GM18520 (cell line): Measurements from ENCODE around the gene JAK3.
"Not testable (repeated sequence)": the region's sequence is repeated elsewhere in the genome, so short reads cannot be mapped to it uniquely, and the experiment has no call there.

Source experiments
- ATAC-seq: cut with Tn5 transposase; IDR thresholded peaks from one replicate; pipeline ENCODE4 v1.9.1; 2021; ENCODE audit not compliant: unreplicated experiment

The JAK3 gene

DNA sequence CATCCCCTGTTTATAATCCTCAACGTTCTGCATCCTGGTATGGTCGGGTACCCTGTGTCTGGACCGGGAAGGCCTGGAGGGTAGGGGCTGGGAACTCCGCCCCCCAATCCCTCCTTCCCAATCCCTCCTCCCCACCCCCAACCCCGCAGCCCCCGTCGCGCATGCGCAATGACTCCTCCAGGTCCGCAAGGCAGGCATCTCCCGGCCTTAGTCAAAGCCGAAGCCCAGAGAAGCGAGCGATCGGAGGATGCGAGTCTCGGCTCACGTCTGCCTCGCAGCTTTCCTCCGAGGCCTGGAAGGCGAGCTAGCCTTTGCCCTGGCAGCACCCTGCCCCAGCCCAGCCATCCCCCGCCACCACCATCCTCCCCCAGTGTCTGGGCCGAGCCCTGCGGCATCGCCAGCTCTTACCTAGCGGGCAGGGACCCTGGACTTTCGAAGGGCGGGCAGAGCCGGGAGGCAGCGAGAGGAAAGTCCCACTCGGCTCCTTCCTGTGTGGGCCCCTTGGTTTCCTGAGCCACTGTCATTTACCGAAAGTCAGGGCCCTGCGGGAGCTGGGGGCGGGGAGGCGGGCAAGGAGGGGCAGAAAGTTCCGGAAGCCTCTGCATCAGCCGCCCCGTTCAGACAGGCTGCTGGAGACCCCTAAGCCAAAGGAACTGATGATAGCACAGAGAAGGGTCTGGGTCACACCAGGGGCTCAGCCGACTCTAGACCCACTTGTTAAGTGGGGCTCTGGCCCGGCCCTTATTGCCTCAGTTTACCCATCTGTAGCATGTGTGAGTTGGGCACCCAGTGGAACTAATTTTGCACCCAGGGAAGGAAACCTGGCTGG is at the start of gene JAK3:
Gene JAK3, minus strand, starts transcription at position 445 of the 829 bp plus-strand sequence. CDS start 3,565 bp downstream, outside the sequence.
- ATAC-seq, result no peak

DNA sequence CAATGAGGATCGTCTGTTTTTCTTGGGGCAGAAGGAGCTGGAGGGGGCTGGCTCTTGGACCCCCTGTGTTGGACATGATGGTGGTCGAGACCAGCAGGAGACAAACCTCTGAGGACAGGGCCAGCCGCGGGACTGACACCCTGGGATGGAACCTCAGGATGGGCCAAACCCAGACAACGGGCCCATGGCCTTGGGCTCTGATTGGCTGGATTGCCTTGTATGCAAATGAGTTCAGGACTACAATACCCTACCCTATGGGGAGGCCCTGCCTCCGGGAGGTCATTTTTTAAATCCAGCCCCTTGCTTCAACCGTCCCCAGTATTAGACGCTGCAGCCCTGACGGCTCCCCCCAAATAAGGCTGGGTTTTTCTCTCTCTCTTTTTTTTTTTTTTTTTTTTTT is 46.0 kb upstream of the JAK3 start:
- ATAC-seq, result no peak

DNA sequence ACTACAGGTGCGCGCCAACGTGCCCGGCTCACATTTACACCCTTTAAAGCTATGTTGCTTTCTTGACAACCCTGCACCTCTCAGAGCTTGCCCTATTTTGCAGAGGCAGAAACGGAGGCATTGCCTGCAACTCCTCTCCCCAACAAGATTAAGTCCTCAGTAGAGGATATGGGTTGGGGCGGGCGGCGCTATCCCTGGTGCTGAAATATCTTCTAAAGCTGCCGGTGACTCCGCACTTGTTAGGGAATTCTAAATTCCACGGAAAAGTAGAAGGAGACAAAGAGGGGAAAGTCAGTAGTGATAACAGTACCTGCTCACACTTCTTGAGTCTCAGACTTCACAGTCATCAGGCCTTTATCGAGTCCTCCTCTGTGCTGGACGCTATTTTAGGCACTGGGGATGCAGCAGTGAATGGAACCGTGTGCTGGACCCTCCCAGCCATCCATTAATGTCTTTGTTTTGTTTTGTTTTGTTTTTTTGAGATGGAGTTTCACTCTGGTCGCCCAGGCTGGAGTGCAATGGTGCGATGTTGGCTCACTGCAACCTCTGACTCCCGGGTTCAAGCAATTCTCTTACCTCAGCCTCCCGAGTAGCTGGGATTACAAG is 41.9 kb upstream of the JAK3 start:
- no peak for ATAC-seq

DNA sequence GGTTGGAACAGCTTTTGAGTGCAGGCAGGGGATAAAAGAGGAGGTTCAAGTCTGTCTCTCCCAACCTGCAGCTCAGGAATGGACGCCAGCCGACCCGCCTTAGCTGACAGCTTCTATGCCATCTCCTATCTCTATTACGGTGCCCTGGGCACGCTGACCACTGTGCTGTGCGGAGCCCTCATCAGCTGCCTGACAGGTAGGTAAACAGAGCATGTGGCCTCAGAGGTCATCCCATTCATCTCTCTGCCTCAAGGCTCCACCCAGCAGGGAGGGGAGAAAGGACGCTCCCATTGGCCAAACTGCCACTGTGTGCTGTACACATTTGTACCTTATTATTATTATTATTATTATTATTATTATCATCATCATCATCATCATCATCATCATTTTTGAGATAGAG is 40.5 kb upstream of the JAK3 start:
- no peak for ATAC-seq

DNA sequence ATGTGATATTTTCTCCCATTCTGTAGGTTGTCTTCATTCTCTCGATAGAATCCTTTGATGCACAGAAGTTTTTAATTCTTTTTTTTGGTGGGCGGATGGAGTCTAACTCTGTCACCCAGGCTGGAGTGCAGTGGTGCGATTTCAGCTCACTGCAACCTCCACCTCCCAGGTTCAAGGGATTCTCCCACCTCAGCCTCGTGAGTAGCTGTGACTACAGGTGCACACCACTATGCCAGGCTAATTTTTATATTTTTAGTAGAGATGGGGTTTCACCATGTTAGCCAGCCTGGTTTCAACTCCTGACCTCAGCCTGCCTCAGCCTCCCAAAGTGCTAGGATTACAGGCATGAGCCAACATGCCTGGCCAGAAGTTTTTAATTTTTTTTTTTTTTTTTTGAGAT is 39.4 kb upstream of the JAK3 start:
- ATAC-seq, result not testable (repeated sequence)

DNA sequence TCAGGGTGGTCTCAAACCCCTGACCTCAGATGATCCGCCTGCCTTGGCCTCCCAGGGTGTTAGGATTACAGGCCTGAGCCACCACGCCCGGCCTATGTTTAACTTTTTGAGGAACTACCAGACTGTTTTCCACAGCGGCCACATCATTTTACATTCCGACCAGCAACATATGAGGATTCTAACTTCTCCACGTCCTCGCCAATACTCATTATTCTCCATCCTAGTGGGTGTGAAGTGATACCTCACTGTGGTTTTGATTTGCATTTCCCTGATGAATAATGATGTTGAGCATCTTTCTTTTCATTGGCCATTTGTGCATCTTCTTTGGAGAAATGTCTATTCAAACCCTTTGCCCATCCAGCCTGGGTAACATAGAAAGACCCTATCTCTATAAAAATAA is 38.7 kb upstream of the JAK3 start:
- no peak for ATAC-seq

DNA sequence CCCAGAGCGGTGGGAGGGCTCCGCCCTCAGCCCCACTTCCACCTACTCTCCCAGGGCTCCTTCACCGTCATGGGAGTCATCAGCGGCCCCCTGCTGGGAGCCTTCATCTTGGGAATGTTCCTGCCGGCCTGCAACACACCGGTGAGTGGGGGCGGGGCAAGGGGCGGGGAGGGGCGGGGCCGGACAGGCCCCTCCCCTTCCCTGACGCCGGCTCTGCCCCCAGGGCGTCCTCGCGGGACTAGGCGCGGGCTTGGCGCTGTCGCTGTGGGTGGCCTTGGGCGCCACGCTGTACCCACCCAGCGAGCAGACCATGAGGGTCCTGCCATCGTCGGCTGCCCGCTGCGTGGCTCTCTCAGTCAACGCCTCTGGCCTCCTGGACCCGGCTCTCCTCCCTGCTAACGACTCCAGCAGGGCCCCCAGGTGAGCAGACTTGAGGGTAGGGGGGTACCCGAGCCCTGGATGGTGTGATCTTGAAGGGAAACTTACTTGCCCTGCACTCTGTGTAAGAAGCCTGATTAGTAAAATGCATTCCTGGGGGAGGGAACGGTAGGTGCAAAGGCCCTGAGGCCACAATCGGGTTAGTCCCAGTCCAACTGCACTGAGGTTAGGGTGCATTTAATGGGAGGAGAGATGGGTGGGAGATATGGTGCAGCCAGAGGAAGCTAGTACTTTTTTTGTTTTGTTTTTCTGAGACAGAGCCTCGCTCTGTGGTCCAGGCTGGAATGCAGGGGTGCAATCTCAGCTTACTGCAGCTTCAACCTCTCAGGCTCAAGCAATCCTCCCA is 36.0 kb upstream of the JAK3 start:
- no peak for ATAC-seq

DNA sequence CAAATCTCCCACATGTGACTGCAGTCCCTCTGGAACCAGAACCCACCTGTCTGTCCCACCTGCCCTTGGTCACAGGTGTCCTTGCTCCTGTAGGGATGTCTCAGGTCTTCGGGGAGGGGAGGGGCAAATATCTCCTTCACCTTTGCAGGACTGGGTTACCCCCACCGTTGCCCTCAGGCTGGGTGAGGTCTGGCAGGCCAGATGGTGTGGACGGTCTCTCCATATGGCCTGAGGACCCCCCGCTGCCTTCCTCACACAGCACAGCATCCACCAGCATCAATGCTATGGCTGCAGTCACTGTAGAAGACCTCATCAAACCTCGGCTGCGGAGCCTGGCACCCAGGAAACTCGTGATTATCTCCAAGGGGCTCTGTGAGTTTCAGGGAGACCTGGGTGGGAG is 33.9 kb upstream of the JAK3 start:
- ATAC-seq, result no peak

DNA sequence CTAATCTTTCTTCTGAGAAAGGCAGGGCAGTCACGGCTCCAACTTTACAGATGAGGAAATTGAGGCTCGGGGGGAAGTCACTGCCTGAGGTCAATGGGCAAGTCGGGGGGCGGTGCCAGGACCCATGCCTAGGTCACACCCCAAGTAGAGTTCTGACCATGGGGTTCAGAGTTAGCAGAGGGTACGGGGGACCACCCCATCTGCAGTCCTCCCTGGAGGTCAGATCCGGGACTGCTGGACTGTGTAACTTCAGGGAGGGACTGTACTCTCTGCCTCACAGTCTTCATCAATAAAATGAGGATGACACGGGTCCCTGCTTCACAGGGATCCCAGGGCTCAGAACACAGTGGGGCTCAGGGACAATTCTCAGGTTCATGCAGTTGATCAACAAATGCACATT is 31.7 kb upstream of the JAK3 start:
- ATAC-seq, result no peak

DNA sequence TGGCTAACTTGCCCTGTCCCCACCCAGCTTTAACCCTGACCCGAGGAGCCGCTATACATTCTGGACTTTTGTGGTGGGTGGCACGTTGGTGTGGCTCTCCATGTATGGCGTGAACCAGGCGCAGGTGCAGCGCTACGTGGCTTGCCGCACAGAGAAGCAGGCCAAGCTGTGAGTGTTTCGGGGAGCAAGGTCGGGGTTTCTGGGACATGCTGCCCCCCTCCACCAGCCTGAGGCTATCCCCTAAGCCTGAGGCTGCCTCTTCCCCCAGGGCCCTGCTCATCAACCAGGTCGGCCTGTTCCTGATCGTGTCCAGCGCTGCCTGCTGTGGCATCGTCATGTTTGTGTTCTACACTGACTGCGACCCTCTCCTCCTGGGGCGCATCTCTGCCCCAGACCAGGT is 29.9 kb upstream of the JAK3 start:
- no peak for ATAC-seq

DNA sequence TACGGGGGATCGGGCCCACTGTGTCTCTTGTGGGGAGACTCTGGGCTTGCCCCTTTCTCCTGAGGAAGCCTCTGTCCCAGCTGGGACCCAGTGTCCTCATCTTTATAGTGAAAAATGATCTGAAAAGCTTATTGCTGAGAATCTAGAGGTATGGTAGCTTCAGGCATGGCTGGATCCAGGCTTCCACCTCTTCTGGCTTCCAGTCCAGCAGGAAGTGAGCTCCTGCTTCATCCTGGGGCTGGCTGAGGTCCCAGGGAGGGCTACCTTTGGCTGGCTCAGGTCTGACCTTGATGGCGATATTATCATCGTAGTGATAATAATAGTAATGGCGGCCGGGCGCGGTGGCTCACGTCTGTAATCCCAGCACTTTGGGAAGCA is 27.0 kb upstream of the JAK3 start:
- ATAC-seq, result no peak

DNA sequence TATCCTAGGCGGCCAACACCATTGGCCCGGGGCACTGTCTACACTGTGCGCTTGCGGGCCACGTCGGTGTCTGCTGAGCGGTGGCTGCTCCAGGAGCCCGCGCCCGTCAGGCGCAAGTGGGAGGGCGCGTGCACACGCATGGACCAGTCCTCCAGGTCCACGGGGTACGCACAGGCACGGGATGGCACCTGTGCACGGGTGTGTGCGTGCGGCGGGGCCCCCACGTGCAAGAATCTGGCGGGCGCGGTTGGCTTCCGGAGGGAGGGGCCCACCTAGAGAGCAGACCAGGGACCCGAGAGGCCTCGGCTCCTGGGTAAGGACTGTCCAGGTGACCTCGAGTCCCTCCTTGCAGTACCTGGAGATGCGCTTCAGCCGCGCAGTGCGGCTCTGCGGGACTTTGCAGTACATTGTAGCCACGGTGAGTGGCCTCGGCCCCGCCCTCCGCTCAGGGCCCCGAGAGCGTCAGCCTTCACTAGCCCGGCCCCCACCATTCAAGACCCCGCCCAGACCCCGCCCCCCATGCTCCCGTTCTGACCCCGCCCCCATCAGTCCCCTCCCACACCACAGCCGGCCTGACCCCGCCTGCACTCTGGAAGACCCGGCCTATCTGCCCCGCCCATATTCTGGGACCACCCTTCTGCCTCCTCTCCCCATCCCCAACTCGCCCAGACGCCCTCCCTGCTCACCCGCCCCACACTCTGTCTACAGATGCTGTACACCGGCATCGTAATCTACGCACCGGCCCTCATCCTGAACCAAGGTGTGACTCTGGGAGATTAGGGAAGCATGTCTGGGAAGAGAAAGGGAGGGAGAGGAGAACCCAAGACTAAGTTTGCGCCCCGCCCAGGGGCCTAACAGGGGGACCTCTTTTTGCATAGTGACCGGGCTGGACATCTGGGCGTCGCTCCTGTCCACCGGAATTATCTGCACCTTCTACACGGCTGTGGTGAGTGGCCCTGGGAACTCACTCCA is 26.3 kb upstream of the JAK3 start:
- ATAC-seq, result no peak

DNA sequence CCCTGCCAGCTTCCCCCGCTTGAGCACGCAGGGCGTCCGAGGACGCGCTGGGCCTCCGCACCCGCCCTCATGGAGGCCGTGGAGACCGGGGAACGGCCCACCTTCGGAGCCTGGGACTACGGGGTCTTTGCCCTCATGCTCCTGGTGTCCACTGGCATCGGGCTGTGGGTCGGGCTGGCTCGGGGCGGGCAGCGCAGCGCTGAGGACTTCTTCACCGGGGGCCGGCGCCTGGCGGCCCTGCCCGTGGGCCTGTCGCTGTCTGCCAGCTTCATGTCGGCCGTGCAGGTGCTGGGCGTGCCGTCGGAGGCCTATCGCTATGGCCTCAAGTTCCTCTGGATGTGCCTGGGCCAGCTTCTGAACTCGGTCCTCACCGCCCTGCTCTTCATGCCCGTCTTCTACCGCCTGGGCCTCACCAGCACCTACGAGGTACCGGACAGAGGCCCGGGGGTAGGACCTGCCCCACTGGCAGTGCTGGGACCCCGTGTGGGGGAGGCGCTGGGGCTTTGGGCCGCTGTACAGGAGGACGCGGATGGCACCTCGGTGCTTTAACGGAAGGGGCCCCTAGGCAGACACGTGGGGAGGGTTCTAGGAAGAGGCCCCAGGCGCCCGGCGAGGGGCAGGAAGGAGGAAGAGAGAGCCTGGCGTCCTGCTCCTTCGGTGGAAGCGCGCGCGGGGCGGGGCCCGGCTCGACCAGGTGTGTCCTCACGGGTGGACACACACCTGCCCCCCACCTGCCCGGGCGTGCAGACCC is 24.6 kb upstream of the JAK3 start:
- ATAC-seq, result no peak

DNA sequence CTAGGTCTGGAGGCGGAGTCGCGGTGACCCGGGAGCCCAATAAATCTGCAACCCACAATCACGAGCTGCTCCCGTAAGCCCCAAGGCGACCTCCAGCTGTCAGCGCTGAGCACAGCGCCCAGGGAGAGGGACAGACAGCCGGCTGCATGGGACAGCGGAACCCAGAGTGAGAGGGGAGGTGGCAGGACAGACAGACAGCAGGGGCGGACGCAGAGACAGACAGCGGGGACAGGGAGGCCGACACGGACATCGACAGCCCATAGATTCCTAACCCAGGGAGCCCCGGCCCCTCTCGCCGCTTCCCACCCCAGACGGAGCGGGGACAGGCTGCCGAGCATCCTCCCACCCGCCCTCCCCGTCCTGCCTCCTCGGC is 24.1 kb upstream of the JAK3 start, which contains the start of gene SLC5A5:
Gene SLC5A5, plus strand, starts transcription at position 68 of the 373 bp plus-strand sequence. CDS start 375 bp downstream, outside the sequence.
- ATAC-seq, result no peak

DNA sequence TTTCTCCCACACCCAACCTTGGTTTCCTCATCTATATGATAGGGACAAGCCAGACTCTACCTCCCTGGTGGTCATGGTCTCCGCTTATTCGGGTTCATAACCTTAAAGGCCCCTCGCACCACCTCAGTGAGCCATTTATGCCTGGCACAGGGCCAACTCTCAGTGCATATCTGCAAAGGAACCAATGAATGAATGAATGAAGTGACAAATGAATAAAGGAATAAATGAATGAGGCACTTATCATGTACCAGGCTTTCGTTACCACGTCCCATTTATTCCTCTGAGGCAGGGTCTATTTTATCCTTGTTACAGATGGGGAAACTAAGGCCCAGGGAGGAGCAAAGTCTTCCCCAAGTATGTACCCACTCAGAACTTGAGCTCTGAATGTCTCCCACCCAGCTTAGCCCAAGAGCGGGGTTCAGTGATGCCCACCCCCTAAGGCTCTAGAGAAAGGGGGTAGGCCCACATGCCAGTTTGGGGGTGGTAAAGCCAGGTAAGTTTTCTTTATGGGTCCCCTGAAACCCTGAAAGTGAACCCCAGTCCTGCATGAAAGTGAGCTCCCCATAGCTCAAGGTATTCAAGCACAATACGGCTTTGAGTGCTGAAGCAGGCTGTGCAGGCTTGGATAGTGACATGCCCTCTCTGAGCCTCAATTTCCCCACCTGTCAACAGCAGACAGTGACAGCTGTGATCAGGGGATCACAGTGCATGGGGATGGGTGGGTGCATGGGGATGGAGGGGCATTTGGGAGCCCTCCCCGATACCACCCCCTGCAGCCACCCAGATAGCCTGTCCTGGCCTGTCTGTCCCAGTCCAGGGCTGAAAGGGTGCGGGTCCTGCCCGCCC is 23.5 kb upstream of the JAK3 start:
- no peak for ATAC-seq

DNA sequence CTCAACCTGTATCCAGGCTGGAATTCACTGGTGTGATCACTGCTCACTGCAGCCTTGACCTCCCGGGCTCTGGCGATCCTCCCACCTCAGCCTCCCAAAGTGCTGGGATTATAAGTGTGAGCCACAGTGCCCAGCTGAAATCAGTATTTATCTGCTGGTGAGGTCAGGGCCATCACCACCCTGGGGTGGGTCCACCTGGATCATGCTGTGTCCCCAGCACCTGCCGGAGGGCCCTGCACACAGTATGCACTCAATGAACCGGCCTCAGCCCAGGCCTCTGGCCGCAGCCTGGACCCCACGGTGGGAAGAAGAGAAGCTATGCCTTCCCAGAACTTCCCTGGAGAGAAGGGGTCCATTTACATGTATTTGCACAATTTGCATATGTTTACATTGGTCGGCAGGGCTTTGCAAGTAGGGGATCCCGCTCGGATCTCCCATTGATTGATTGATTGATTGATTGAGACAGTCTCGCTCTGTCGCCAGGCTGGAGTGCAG is 21.4 kb upstream of the JAK3 start:
- ATAC-seq, result no peak

DNA sequence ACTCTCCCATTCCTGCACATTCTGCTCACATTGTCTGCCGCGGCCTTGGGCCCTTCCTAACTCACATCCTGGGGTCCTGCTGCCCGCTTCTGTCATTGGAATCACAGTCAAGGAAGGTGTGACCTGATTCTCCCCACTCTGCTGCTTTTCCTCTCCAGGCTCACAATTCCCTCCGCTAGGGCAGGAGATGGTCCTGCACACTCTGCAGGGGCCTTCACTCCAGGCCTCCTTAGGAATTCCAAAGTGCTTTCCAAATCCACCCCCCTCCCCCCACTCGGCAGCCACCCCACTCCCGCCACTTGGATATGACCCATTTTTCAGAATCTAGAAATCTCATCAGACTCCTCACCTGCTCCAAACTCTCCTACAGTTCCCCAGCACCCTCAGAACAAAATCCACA is 20.9 kb upstream of the JAK3 start:
- no peak for ATAC-seq

DNA sequence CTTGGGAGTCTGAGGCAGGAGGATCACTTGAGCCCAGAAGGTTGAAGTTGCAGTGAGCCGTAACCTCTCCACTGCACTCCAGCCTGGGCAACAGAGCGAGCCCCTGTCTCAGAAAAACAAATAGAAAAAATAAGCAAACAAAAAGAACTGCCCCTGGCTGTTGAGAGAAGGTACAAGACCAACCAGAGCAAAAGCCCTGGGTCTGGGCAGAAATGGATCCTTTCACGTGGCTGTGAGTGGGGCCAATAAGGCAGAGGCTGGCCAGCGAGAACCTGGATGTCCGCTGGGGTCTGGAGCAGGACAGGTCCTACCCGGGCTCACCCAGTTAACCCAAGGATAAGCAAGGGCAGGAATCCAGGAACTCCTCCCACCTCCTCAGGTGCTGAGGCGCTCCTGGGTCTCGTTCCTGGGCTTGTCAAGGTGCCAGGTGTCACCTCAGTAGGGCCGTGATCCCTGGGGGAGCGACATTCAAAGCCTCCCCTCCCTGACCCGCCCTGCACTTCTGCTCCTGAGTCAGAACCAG is 19.2 kb upstream of the JAK3 start:
- ATAC-seq, result no peak
